Tibial nerve (tissue), 3 donors: ENCODE results near the gene LGR6.

Experiments
- POLR2A ChIP-seq, 2 donors: fragments of 450-650 bp; IDR thresholded peaks; one replicate each; pipeline ENCODE4 v1.6.1; 2017; ENCODE audit warnings: antibody characterized with exemption in 2 of 2, mild to moderate bottlenecking in 2 of 2, moderate library complexity in 2 of 2
- TF ChIP-seq, protein P1 (sequence below), 5 experiments: fragments of 200-600 bp in 3 of 5; fragments of 450-650 bp in 2 of 5; sonication (generic) in 3 of 5; IDR thresholded peaks; one replicate each; pipeline ENCODE4 v1.5.1; 2016 to 2019; ENCODE audit warnings: antibody characterized with exemption in 5 of 5, mild to moderate bottlenecking in 3 of 5, moderate library complexity in 2 of 5

DNA sequence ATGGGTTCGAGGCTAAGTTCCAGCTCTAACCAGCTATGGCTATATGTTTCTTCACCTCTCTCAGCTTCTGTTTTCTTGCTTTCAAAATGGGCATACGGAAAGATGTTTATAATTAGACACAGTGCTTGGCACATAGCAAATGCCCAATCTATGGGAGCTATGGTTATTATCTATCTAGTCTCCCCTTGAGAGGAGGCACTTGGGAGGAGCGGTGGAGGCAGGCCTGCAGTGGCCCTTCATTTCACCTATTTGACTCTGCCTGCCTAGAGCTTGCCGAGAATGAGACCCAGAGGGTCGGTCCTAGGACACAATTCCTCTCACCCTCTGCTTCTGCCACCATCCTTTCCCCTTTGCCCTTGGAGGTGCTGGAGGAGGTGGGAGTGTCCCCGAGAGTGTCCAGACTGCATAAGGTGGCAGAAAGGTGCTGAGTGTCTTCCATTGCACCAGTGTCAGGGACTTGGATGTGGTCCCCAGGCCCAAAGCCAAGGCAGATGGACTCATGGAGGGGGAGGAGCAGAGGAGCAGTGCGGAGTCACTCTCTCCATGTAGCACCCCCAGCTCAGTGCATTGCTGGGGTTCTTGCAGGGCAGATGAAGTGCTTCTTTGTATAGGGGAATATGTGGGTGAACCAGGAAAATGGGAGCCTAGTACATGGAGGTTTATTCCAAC, 9.0 kb downstream of the LGR6 start:
- TF ChIP-seq, protein P1, sequence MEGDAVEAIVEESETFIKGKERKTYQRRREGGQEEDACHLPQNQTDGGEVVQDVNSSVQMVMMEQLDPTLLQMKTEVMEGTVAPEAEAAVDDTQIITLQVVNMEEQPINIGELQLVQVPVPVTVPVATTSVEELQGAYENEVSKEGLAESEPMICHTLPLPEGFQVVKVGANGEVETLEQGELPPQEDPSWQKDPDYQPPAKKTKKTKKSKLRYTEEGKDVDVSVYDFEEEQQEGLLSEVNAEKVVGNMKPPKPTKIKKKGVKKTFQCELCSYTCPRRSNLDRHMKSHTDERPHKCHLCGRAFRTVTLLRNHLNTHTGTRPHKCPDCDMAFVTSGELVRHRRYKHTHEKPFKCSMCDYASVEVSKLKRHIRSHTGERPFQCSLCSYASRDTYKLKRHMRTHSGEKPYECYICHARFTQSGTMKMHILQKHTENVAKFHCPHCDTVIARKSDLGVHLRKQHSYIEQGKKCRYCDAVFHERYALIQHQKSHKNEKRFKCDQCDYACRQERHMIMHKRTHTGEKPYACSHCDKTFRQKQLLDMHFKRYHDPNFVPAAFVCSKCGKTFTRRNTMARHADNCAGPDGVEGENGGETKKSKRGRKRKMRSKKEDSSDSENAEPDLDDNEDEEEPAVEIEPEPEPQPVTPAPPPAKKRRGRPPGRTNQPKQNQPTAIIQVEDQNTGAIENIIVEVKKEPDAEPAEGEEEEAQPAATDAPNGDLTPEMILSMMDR (IDR thresholded peaks at IDR 0.05) = no peak
- TF ChIP-seq POLR2A (IDR thresholded peaks at IDR 0.05) = no peak
